AG08396 (cell line): ENCODE data around the gene HDGFL2.

ENCODE experiments used
- DNase-seq: peaks from one replicate; pipeline ENCODE4 v3.0.0; 2012; ENCODE audit warnings: low spot score, mixed read lengths

HDGFL2 gene

GRCh38 chr19:4445963-4446703 lies 26.0 kb upstream of the HDGFL2 start:
- DNase-seq: no peak

DNA sequence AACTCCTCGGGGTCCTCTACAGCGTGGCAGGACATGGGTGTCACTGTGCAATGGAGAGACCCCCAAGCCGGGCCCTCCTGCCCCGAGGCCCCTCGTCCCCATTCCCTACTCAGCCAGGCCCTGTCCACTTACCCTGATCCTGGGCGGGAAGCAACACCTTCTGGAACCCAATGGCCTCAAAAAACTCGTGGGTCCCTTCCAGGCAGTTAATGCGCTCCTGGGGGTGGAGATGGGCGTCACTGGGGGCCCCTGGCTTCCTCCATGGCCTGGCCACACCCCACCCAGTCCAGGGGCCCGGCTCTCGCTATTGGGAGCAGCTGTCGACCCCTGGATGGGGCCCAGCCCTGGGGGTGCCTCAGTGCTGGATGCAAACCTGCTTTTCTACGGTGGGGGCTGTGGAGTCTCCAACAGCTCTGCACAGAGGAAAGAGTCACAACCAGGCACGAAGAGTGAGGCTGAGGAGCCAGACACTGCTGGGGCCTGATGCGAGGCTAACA lies 25.3 kb upstream of the HDGFL2 start:
- DNase-seq: no peak

DNA sequence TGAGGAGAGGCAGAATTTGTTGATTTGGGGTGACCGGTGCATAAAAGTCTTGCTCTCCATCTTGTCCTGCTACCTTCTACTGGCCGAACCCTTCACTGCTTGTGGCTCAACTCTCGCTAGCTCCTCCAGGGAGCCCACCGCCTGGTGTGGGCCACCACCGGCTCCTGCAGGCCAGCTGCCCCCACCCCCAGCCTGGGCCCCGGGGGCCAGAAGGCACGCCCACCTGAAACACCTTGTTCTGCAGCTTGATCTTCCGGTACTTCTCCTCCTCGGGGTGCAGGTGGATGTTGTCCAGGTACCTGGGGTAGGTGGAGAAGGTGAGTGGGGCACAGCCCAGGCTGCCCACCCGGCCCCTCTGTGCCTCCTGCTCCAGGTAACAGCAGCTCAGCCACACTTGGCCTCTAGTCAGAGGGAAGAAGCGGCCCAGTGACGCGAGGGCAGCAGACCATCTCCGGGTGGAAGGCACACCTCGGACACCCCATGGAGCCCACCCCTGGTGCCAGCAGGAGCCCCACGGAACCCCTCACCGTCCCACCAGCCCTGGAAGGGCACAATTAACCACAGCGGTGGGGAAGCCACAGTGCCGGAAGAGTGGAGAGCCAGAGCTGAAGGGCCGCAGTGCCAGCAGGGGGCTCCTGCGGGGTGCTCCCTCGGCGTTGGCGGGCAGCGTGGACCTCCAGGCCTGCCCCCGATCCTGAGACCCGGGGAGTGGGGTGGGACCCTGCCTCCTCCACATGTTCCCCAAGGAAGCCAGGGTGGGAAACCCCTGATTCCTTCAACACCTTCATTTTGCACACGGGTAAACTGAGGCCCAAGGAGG lies 24.6 kb upstream of the HDGFL2 start:
- DNase-seq: no peak

DNA sequence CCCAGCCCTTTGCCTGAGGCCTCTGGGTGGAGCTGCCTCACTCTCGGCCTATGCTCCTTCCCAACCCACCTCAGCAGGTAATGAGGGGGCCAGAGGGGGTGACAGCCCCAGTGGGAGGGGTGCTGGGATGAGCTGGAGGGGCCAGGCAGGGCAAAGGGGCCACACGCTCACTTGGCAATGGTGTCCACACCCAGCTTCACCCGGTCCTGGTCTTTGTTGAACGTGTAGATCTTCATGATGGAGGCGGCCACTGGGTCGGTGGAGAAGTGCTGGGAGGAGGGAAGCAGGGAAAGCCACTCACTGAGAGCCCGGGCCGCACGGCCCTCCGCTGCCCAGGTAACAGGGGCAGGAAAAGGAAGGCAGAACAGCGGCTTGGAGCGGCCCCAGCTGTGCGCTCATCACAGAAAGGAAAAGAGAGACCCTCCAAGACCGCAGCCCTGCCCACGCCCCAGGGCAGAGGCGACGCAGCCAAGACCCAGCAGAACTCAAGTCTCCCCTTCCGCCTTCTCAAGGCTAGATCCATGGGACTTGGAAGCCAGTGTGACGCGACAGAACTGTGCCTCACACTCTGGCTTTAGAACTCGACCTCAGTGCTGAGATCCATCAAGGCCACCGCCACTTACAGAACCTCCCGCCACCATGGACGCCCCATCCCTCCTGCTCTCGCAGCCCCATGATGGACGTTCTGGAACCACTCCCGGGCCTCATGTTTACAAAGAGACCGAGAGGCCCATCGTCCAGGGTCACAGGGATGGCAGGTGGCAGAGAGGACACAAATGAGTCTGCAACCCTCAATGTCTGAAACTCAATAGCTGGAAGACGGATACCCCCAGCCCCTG lies 23.7 kb upstream of the HDGFL2 start:
- no peak for DNase-seq

- no peak for DNase-seq
Observed at GRCh38 chr19:4449022-4449638, 23.0 kb upstream of the HDGFL2 start.

DNA sequence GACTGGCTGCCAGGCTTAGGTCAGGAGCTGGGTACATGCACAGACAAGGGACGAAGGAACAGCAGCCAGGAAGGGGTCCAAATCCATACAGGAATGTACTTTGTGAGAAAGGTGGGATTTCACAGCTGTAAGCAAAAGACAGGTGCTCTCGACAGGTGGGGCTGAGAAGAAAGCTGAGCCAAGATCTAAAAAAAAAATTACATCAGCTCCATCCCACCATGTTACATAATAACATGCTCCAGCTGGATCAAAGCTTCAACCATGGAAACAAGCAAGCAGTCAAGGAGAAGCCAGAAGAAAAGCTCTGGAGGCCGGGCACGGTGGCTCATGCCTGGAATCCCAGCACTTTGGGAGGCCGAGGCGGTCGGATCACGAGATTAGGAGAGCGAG lies 22.5 kb upstream of the HDGFL2 start:
- no peak for DNase-seq

- no peak for DNase-seq
Observed at GRCh38 chr19:4452230-4452990, 19.7 kb upstream of the HDGFL2 start.

GRCh38 chr19:4453232-4454179 lies 18.6 kb upstream of the HDGFL2 start:
- DNase-seq: no peak

- no peak for DNase-seq
Observed at GRCh38 chr19:4454747-4455718, 17.1 kb upstream of the HDGFL2 start.

GRCh38 chr19:4455719-4456475 lies 16.2 kb upstream of the HDGFL2 start:
- peak; percentile 73 for DNase-seq

DNA sequence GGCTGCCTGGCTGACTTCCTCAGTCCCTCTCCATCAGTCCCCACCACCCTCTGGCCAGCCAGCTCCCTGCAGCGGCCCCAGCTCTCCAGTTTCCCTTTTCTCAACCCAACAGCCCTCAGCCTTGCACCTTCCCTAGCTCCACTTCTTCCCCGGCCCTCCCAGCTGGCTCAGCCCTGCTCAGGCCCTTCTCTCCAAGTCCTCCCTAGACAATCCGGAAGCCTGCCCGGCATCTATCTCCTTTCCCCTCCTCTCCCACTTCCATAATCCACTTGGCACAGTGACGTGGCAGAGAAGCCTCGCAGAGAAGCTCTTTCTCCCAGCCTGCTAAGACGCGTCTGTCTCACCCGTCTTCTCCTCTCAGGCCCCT lies 15.6 kb upstream of the HDGFL2 start:
- peak; percentile 66 for DNase-seq

DNA sequence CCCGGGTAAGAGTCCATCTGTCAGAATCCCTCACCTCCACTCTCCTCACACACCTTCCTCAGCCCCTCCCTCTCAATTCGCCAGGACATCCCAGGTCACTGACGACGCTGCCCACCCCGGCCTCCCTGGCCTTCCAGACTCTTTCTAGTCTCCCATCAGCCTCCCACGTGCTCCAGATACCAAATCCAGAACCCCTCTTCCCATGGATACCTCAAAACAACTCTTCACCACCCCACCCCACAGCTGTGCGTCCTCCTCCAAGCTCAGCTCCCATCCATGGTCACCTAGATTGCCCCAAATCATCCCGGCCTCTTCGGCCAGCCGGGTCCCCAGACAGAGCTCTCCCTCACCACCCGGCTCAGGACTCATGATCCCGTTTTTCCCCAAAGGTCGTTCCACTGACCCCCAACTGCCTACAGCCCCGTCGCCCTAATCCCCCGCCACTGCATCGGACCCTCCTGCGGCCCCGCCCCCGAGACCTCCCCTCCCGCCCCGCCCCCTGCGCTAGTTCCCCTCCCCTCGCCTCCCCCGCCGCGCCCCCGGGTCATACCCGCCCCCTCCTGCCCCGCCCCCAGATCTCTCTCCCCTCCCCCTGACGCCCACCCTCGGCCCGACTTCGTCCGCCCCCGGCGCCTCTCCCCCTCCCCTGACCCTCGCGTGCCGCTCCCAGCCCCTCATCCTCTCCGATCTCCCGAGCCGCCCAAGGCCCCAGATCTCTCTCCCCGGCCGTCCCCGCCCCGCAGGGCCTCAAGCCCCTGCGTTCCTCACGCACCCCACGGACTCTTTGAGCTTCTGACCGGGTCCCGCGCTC lies 15.0 kb upstream of the HDGFL2 start:
- DNase-seq: peak; percentile 84

- DNase-seq: peak; percentile 97
Observed at GRCh38 chr19:4457654-4458395, 14.3 kb upstream of the HDGFL2 start, which contains the start of gene UBXN6. Gene UBXN6 (minus strand): TSS chr19:4457794. CDS start chr19:4457697, 97 bp downstream.

DNA sequence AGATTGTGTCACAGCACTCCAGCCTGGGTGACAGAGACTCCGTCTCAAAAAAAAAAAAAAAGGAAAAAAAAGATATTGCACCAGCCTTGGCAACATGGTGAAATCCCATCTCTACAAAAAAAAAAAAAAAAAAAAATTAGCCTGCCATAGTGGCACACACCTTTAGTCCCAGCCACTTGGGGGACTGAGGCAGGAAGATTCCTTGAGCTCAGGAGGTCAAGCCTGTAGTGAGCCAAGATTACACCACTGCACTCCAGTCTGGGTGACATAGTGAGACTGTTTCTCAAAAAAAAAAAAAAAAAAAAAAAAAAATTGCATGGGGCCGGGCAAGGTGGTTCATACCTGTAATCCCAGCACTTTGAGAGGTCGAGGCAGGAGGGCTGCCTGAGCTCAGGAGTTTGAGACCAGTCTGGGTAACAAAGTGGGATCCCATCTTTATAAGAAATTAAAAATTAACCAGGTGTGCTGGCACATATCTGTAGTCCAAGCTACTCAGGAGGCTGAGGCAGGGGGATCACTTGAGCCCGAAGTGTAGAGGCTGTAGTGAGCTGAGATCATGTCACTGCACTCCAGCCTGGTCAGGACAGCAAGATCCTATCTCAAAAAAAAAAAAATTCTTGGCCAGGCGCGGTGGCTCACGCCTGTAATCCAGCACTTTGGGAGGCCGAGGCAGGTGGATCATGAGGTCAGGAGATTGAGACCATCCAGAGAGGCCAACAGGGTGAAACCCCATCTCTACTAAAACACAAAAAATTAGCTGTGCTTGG lies 7.1 kb upstream of the HDGFL2 start:
- DNase-seq: no peak

GRCh38 chr19:4467835-4468234 lies 4.3 kb upstream of the HDGFL2 start:
- no peak for DNase-seq
